ENCODE measurements around the gene LAS1L.
A peak's percentile ranks its signal among the peaks of the same experiment; 100 is the strongest.

- TF ChIP-seq CTCF (IDR thresholded peaks at IDR 0.05) (peak; percentile 98), TAF1 (IDR thresholded peaks at IDR 0.05; ENCODE audit: borderline replicate concordance, low read depth, low read length) (no peak), RAD21 (IDR thresholded peaks at IDR 0.05; ENCODE audit: low read length) (peak; percentile 69), NRF1 (IDR thresholded peaks at IDR 0.05; ENCODE audit: low read depth, low read length) (no peak), EP300 (IDR thresholded peaks at IDR 0.05; ENCODE audit: borderline replicate concordance in 1 of 2, low read depth in 1 of 2, low read length in 1 of 2) (no peak), EZH2phosphoT487 (IDR thresholded peaks at IDR 0.05; ENCODE audit: borderline replicate concordance, low read depth) (no peak)
Observed at GRCh38 chrX:65528705-65529340, 5.8 kb downstream of the LAS1L start.
